IMR-90 (cell line): ENCODE results near the gene PLIN5. TPM values are rescaled to one million over a fixed set of nuclear protein-coding genes. Genes with fewer than 3 reads are reported as not detected.

ENCODE experiments used
- ATAC-seq: fragments of 200-7000 bp; cut with Tn5 transposase; 2 replicates; pipeline ENCODE4 v1.9.1; 2020; ENCODE audit warnings: low read depth, mild to moderate bottlenecking, moderate library complexity
- BruUV-seq: library from RNA; stranded (reverse); fragments of 400-500 nt; replicated peaks from 2 replicates; lab custom pipeline; 2021; lab: Mats Ljungman, UMichigan
- CTCF ChIA-PET: fragments of 300-600 bp; formaldehyde crosslinking; extraction: SDS; loops from one replicate; lab custom pipeline; 2021; ENCODE audit warnings: antibody characterized with exemption; lab: Yijun Ruan, JAX
- POLR2A ChIA-PET: fragments of 300-600 bp; sonication (Branson Sonifier 250); formaldehyde crosslinking; loops from one replicate; lab custom pipeline; 2022; ENCODE audit warnings: antibody characterized with exemption; ENCODE audit not compliant: unreplicated experiment; lab: Charles Lee
- DNase-seq: peaks from one replicate; pipeline ENCODE4 v3.0.0; 2013
- H2AFZ ChIP-seq: replicated peaks from 2 replicates; pipeline ENCODE3; 2013; ENCODE audit warnings: low read length, mild to moderate bottlenecking; ENCODE audit not compliant: poor library complexity
- H2AK5ac ChIP-seq: 2 replicates; pipeline ENCODE4 v1.6.1; 2013; ENCODE audit warnings: low read depth, low read length, inconsistent platforms
- H2AK9ac ChIP-seq: replicated peaks from 2 replicates; pipeline ENCODE3; 2013; ENCODE audit warnings: mild to moderate bottlenecking, low read depth, low read length, moderate library complexity; ENCODE audit not compliant: poor library complexity
- H2BK120ac ChIP-seq: 2 replicates; pipeline ENCODE4 v1.6.1; 2013; ENCODE audit warnings: low read depth, low read length, inconsistent platforms
- H2BK15ac ChIP-seq: 3 replicates; pipeline ENCODE4 v1.6.1; 2013; ENCODE audit warnings: low read depth, low read length, inconsistent platforms
- H2BK20ac ChIP-seq: 2 replicates; pipeline ENCODE4 v1.6.1; 2013; ENCODE audit warnings: low read depth, mild to moderate bottlenecking, inconsistent platforms, low read length, moderate library complexity
- H2BK5ac ChIP-seq: 2 replicates; pipeline ENCODE4 v1.6.1; 2013; ENCODE audit warnings: mild to moderate bottlenecking, low read depth, low read length, inconsistent platforms; ENCODE audit not compliant: poor library complexity, severe bottlenecking
- H3K14ac ChIP-seq: replicated peaks from 2 replicates; pipeline ENCODE4 v1.6.1; 2013; ENCODE audit warnings: low read depth, low read length, inconsistent platforms
- H3K18ac ChIP-seq: 2 replicates; pipeline ENCODE4 v1.6.1; 2013; ENCODE audit warnings: low read depth, low read length, control low read depth
- H3K23ac ChIP-seq: 2 replicates; pipeline ENCODE4 v1.6.1; 2013; ENCODE audit warnings: low read depth, low read length, inconsistent platforms
- H3K27ac ChIP-seq: 2 replicates; pipeline ENCODE4 v1.5.1; 2013; ENCODE audit warnings: mild to moderate bottlenecking, control low read depth, low read length; ENCODE audit not compliant: insufficient read depth
- H3K27me3 ChIP-seq: 2 replicates; pipeline ENCODE4 v1.6.1; 2013; ENCODE audit warnings: low read length; ENCODE audit not compliant: control insufficient read depth, insufficient read depth
- H3K36me3 ChIP-seq: 2 replicates; pipeline ENCODE4 v1.6.1; 2013; ENCODE audit warnings: low read length, mixed read lengths; ENCODE audit not compliant: control insufficient read depth, insufficient read depth
- H3K4ac ChIP-seq: 2 replicates; pipeline ENCODE4 v1.6.1; 2013; ENCODE audit warnings: low read depth, low read length, inconsistent platforms
- H3K4me1 ChIP-seq: 2 replicates; pipeline ENCODE4 v1.6.1; 2013; ENCODE audit warnings: low read length, mixed read lengths; ENCODE audit not compliant: control insufficient read depth, insufficient read depth
- H3K4me2 ChIP-seq: 2 replicates; pipeline ENCODE4 v1.6.1; 2013; ENCODE audit warnings: low read depth, mild to moderate bottlenecking, control low read depth, low read length, moderate library complexity
- H3K4me3 ChIP-seq: 2 replicates; pipeline ENCODE4 v1.5.1; 2013; ENCODE audit warnings: low read depth, mild to moderate bottlenecking, control low read depth, low read length, moderate library complexity; ENCODE audit not compliant: insufficient read depth
- H3K56ac ChIP-seq: 2 replicates; pipeline ENCODE4 v1.6.1; 2013; ENCODE audit warnings: low read length, inconsistent platforms; ENCODE audit not compliant: insufficient read depth; ENCODE audit errors: extremely low read depth
- H3K79me1 ChIP-seq, 2 experiments: 2 replicates each; pipeline ENCODE4 v1.6.1; 2013; ENCODE audit warnings: low read length in 2 of 2, inconsistent platforms in 1 of 2, low read depth in 1 of 2
- H3K9ac ChIP-seq: 2 replicates; pipeline ENCODE4 v1.6.1; 2013; ENCODE audit warnings: low read depth, low read length, control low read depth
- H3K9me1 ChIP-seq: 2 replicates; pipeline ENCODE4 v1.6.1; 2013; ENCODE audit warnings: low read length, inconsistent platforms; ENCODE audit not compliant: insufficient read depth
- H3K9me3 ChIP-seq: 2 replicates; pipeline ENCODE4 v1.6.1; 2013; ENCODE audit warnings: low read length; ENCODE audit not compliant: control insufficient read depth, insufficient read depth
- H4K20me1 ChIP-seq: 2 replicates; pipeline ENCODE4 v1.6.1; 2013; ENCODE audit warnings: low read length, inconsistent platforms; ENCODE audit not compliant: insufficient read depth
- H4K5ac ChIP-seq: 2 replicates; pipeline ENCODE4 v1.6.1; 2013; ENCODE audit warnings: mild to moderate bottlenecking, low read depth, low read length, control low read depth
- H4K8ac ChIP-seq, 2 experiments: 2 replicates each; pipeline ENCODE4 v1.6.1; 2013; ENCODE audit warnings: low read depth in 2 of 2, low read length in 2 of 2, control low read depth in 1 of 2, inconsistent platforms in 1 of 2
- H4K91ac ChIP-seq: 2 replicates; pipeline ENCODE4 v1.6.1; 2013; ENCODE audit warnings: low read depth, low read length, inconsistent platforms; ENCODE audit not compliant: insufficient read depth
- BHLHE40 ChIP-seq: fragments of 150-350 bp; IDR thresholded peaks from 2 replicates; pipeline ENCODE4 v1.6.1; 2016; ENCODE audit warnings: mild to moderate bottlenecking, low read depth, low read length
- CEBPB ChIP-seq: IDR thresholded peaks from 2 replicates; pipeline ENCODE4 v1.6.1; 2012; ENCODE audit warnings: low read depth, low read length, improper control_type of control experiment
- CHD1 ChIP-seq: IDR thresholded peaks from 2 replicates; pipeline ENCODE4 v1.6.1; 2012; ENCODE audit warnings: low read depth, low read length, improper control_type of control experiment
- FOS ChIP-seq: fragments of 150-350 bp; IDR thresholded peaks from 2 replicates; pipeline ENCODE4 v1.6.1; 2016; ENCODE audit warnings: low read depth, low read length
- MAFK ChIP-seq: IDR thresholded peaks from 2 replicates; pipeline ENCODE4 v1.6.1; 2012; ENCODE audit warnings: low read depth, low read length, improper control_type of control experiment
- MAZ ChIP-seq: IDR thresholded peaks from 2 replicates; pipeline ENCODE4 v1.6.1; 2012; ENCODE audit warnings: low read depth, mild to moderate bottlenecking, low read length, improper control_type of control experiment, moderate library complexity, borderline replicate concordance
- MXI1 ChIP-seq: IDR thresholded peaks from 2 replicates; pipeline ENCODE4 v1.6.1; 2012; ENCODE audit warnings: low read depth, mild to moderate bottlenecking, low read length, moderate library complexity, borderline replicate concordance
- NFE2L2 ChIP-seq: fragments of 150-350 bp; IDR thresholded peaks from 2 replicates; pipeline ENCODE4 v1.6.1; 2016; ENCODE audit warnings: low read depth, mild to moderate bottlenecking, low read length
- POLR2A ChIP-seq: IDR thresholded peaks from 2 replicates; pipeline ENCODE4 v1.6.1; 2012; ENCODE audit warnings: mild to moderate bottlenecking, low read depth, low read length
- RAD21 ChIP-seq: IDR thresholded peaks from 2 replicates; pipeline ENCODE4 v1.6.1; 2012; ENCODE audit warnings: low read length, improper control_type of control experiment
- RCOR1 ChIP-seq: IDR thresholded peaks from 2 replicates; pipeline ENCODE4 v1.6.1; 2012; ENCODE audit warnings: mild to moderate bottlenecking, low read length, improper control_type of control experiment; ENCODE audit not compliant: insufficient replicate concordance
- RFX5 ChIP-seq: IDR thresholded peaks from 2 replicates; pipeline ENCODE4 v1.8.0; 2012; ENCODE audit warnings: low read depth, mild to moderate bottlenecking, low read length, moderate library complexity
- SMC3 ChIP-seq: fragments of 150-350 bp; IDR thresholded peaks from 2 replicates; pipeline ENCODE4 v1.6.1; 2016; ENCODE audit warnings: low read depth, mild to moderate bottlenecking, antibody characterized with exemption, low read length, moderate library complexity
- WGBS, 2 experiments: methylation state at CpG; one replicate each; pipeline versions ENCODE4 v1.1.5 to v1.1.7; 2013; ENCODE audit warnings: missing lambda C conversion rate in 2 of 2; ENCODE audit not compliant: insufficient read length in 1 of 2; ENCODE audit errors: extremely low coverage in 2 of 2; 5-methylcytosine and 5-hydroxymethylcytosine counted together
- dilution Hi-C: fragments of 300-500 bp; cut with HindIII; formaldehyde crosslinking; loops from one replicate; pipeline ENCODE4 v1.14.3; 2018; ENCODE audit warnings: low sequenced_read_pairs; ENCODE audit not compliant: unreplicated experiment
- in situ Hi-C: fragments of 300-500 bp; cut with MboI; formaldehyde crosslinking; loops from 3 replicates; pipeline ENCODE4 v1.14.3; 2019; ENCODE audit warnings: low sequenced_read_pairs, inconsistent platforms, mixed read lengths
- intact Hi-C: fragments of 100-400 bp; cut with micrococcal nuclease; formaldehyde crosslinking; loops from 2 replicates; pipeline ENCODE4 v1.10.0; 2022
- polyA plus RNA-seq, 3 experiments: library from polyadenylated mRNA; depleted of rRNA; stranded (reverse); fragments of >200 nt; gene quantifications; 2 replicates each; pipeline ENCODE4 v1.2.3, GENCODE V29; 2012; ENCODE audit warnings: low replicate concordance in 1 of 3
- total RNA-seq: library from RNA; depleted of rRNA; stranded (reverse); fragments of >200 nt; gene quantifications from 2 replicates; pipeline ENCODE4 v1.2.3, GENCODE V29; 2012
- TF ChIP-seq, protein P1 (sequence below): fragments of 150-350 bp; IDR thresholded peaks from 2 replicates; pipeline ENCODE4 v1.6.1; 2017; ENCODE audit warnings: mild to moderate bottlenecking, antibody characterized with exemption, low read length, low read depth
- TF ChIP-seq, protein P2 (sequence below): conservative IDR thresholded peaks from 2 replicates; pipeline ENCODE4 v1.5.1; 2012; ENCODE audit warnings: mild to moderate bottlenecking, low read depth, low read length, improper control_type of control experiment
- TF ChIP-seq, protein P3 (sequence below): fragments of 150-350 bp; IDR thresholded peaks from 2 replicates; pipeline ENCODE4 v1.6.1; 2016; ENCODE audit warnings: low read depth, mild to moderate bottlenecking, low read length, moderate library complexity, borderline replicate concordance

The PLIN5 gene
- total and polyA plus RNA-seq, 2 of the 4 experiments (the other 2 are of a cell fraction) = not detected

DNA sequence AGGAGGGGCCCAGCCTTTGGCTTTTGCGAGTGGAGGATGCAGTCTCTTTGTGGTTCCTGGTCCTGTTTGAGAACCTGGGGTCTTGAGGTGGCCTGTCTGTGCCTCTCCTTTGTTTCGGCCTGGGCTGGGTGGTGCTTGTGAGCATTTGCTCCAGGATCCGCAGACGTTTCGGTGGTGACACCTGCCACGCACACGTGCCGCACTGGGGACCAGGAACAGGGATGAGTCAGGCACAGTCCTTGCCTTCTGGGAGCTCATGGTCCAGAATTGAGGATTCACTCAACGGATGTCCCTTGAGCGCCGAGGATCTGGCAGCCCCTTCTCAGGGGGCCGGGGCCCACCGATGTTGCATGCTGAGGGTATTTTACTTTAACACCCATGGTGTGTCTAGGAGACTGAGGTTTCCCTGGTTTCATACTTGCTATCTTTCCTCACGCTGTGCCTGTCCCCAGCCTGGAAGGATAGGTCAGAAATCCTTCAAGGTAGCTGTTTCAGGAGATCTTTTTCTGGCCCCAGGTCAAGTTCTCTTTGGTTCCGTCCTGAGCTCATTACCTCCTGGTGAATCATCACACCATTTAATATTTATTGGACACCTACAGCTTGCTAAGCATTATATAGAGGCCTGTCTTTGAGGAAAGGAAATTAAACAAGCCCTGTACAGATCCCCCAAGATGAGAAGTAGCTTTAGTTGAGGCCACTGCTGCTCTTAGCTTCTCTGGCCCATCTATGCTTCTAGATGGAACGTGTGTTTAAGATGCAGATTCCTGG lies 57.8 kb downstream of the PLIN5 start:
- no TSS peak for BruUV-seq
- H3K27me3 ChIP-seq = no peaks in the 10 kb centered on the region
- H3K14ac ChIP-seq = no peak overlapping the region
- no peak overlapping the region for H3K4me2 ChIP-seq
- no peak overlapping the region for H2BK5ac ChIP-seq
- peaks cover 4% of the 10 kb centered on the region for H3K4me1 ChIP-seq
- TF ChIP-seq, protein P1, sequence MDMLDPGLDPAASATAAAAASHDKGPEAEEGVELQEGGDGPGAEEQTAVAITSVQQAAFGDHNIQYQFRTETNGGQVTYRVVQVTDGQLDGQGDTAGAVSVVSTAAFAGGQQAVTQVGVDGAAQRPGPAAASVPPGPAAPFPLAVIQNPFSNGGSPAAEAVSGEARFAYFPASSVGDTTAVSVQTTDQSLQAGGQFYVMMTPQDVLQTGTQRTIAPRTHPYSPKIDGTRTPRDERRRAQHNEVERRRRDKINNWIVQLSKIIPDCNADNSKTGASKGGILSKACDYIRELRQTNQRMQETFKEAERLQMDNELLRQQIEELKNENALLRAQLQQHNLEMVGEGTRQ = no peak
- TF ChIP-seq RFX5 (no peak), MXI1 (no peak), BHLHE40 (no peak), RCOR1 (no peak), CEBPB (no peak), POLR2A (no peak), RAD21 (no peak), SMC3 (no peak), FOS (no peak), MAFK (no peak), NFE2L2 (no peak), CHD1 (no peak), MAZ (no peak)
- TF ChIP-seq, protein P2, sequence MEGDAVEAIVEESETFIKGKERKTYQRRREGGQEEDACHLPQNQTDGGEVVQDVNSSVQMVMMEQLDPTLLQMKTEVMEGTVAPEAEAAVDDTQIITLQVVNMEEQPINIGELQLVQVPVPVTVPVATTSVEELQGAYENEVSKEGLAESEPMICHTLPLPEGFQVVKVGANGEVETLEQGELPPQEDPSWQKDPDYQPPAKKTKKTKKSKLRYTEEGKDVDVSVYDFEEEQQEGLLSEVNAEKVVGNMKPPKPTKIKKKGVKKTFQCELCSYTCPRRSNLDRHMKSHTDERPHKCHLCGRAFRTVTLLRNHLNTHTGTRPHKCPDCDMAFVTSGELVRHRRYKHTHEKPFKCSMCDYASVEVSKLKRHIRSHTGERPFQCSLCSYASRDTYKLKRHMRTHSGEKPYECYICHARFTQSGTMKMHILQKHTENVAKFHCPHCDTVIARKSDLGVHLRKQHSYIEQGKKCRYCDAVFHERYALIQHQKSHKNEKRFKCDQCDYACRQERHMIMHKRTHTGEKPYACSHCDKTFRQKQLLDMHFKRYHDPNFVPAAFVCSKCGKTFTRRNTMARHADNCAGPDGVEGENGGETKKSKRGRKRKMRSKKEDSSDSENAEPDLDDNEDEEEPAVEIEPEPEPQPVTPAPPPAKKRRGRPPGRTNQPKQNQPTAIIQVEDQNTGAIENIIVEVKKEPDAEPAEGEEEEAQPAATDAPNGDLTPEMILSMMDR = no peak
- TF ChIP-seq, protein P3, sequence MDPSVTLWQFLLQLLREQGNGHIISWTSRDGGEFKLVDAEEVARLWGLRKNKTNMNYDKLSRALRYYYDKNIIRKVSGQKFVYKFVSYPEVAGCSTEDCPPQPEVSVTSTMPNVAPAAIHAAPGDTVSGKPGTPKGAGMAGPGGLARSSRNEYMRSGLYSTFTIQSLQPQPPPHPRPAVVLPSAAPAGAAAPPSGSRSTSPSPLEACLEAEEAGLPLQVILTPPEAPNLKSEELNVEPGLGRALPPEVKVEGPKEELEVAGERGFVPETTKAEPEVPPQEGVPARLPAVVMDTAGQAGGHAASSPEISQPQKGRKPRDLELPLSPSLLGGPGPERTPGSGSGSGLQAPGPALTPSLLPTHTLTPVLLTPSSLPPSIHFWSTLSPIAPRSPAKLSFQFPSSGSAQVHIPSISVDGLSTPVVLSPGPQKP = no peak
- no peak overlapping the region for H3K23ac ChIP-seq
- H2AK5ac ChIP-seq = no peak overlapping the region
- ATAC-seq (no peak), DNase-seq (no peak)
- no peak overlapping the region for H2BK20ac ChIP-seq
- peaks cover 18% of the 10 kb centered on the region for H4K20me1 ChIP-seq
- dilution Hi-C loops (no loop called here), in situ Hi-C loops (no loop called here), intact Hi-C loops (no loop called here)
- H3K9me1 ChIP-seq = no peaks in the 10 kb centered on the region
- no peak overlapping the region for H3K56ac ChIP-seq
- no peak overlapping the region for H4K5ac ChIP-seq
- H4K8ac ChIP-seq = no peak overlapping the region
- H3K4me3 ChIP-seq = no peak overlapping the region
- peaks cover 31% of the 10 kb centered on the region for H3K36me3 ChIP-seq
- no peak overlapping the region for H4K91ac ChIP-seq
- no peak overlapping the region for H2AFZ ChIP-seq
- H2BK120ac ChIP-seq = no peak overlapping the region
- no peak overlapping the region for H3K9ac ChIP-seq
- POLR2A ChIA-PET = no interaction called here
- CTCF ChIA-PET = no interaction called here
- peaks cover 7 to 47% of the 10 kb centered on the region in 2 experiments for H3K79me1 ChIP-seq
- no peak overlapping the region for H3K4ac ChIP-seq
- H3K9me3 ChIP-seq = no peaks in the 10 kb centered on the region
- H3K18ac ChIP-seq = no peak overlapping the region
- H2BK15ac ChIP-seq = no peak overlapping the region
- H3K27ac ChIP-seq = no peak overlapping the region
- 92% methylated on average over 6 of the region's 16 CpGs; no CpG with 5 or more reads in 1 of the 2 experiments for WGBS, 2 experiments
- peak overlapping the region; percentile 44 for H2AK9ac ChIP-seq
